ENCODE data around the gene TRMT61A. TPM values are rescaled to one million over a fixed set of nuclear protein-coding genes. Genes with fewer than 3 reads are reported as not detected.

Gene TRMT61A
- total RNA-seq, 6 experiments from 2014 or later, result 12.0 to 14.9 (median 13.4) TPM

DNA sequence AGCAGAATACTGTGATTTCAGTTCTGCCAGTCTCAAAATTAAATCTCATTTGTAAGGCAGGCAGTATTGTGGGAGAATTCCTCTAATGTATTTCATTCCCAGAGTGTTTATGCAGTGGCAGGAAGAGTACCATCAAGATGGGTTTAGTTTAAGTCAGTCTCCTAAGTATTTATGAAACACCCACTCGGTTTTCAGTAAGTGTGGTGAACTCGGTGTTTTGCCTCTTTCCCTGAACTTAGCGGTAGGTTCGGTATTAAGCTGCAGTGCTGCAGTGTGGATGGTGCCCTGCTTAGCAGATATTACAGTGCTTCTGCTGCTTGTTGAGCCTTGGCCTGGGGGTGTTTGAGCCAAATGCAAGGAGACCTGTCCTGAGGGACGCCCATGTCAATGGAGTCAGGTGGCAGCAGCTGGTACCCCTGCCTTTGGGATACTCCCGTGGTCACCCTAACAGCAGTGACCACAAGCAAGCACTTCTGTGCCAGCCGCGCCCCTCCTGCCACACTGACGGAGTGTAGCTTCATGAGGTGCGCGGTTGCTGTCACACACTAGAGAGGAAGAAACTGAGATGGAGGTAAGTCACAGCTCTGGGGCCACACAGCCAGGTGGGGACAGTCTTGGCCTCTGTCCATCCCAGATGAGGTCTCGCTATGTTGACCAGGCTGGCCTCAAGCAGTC, 49.5 kb downstream of the TRMT61A start:
- TF ChIP-seq CTCF (IDR thresholded peaks at IDR 0.05), result no peak
- no peak overlapping the region for H3K27ac Mint-ChIP-seq
- DNase-seq, result no peak
- H3K27me3 Mint-ChIP-seq (ENCODE audit: insufficient read depth), result no peaks in the 10 kb centered on the region; the same call in 1 of the 2 replicates
- H3K4me3 Mint-ChIP-seq, result no peak overlapping the region
- H3K4me1 Mint-ChIP-seq (ENCODE audit: low read depth), result peaks cover 22% of the 10 kb centered on the region
- H3K36me3 Mint-ChIP-seq (ENCODE audit: low read depth), result peaks cover 22% of the 10 kb centered on the region
- no peaks in the 10 kb centered on the region for H3K9me3 Mint-ChIP-seq

- peaks cover 13% of the 10 kb centered on the region for H3K4me1 Mint-ChIP-seq (ENCODE audit: low read depth)
- H3K4me3 Mint-ChIP-seq, result no peak overlapping the region
- H3K27me3 Mint-ChIP-seq (ENCODE audit: insufficient read depth), result no peaks in the 10 kb centered on the region; the same call in 1 of the 2 replicates
- no peak overlapping the region for H3K27ac Mint-ChIP-seq
- TF ChIP-seq CTCF (IDR thresholded peaks at IDR 0.05), result no peak
- no peaks in the 10 kb centered on the region for H3K9me3 Mint-ChIP-seq
- H3K36me3 Mint-ChIP-seq (ENCODE audit: low read depth), result peaks cover 15% of the 10 kb centered on the region
- DNase-seq, result no peak
These were observed 52.2 kb downstream of the TRMT61A start for GRCh38 chr14:103581206-103581605.

- Mint-ChIP-seq H3K27me3 (ENCODE audit: insufficient read depth) (no peaks in the 10 kb centered on the region), H3K36me3 (ENCODE audit: low read depth) (peaks cover 19% of the 10 kb centered on the region), H3K4me3 (no peak overlapping the region), H3K9me3 (no peaks in the 10 kb centered on the region), H3K27ac (no peak overlapping the region), H3K4me1 (ENCODE audit: low read depth) (peaks cover 4% of the 10 kb centered on the region)
- no peak for DNase-seq
- no peak for TF ChIP-seq CTCF (IDR thresholded peaks at IDR 0.05)
These were observed 53.1 kb downstream of the TRMT61A start for GRCh38 chr14:103581954-103582703.

DNA sequence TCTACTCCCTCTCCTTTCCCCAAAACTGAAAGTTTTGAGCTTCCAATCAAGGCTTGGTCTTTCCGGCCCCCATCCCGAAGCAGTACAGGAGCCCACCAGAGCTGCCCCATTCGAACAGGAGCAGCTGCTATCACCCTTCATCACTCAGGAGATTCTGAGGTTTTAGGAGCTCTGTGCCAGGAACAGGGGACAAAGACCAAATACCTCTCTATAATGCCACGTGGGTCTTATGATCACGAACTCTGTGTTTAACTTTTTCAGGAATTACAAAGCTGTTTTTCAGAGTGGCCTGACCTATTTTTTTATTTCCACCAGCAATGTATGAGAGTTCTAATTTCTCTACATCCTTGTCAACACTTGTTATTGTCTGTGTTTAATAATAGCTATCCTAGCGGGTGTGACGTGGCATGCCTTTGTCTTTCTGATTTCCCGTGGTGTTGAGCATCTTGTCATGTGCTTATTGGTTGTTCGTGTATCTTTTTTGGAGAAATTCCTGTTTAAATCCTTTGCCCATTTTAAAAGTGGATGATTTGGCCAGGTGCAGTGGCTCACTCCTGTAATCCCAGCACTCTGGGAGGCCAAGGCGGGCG, 55.4 kb downstream of the TRMT61A start:
- H3K27me3 Mint-ChIP-seq (ENCODE audit: insufficient read depth), result no peaks in the 10 kb centered on the region
- H3K27ac Mint-ChIP-seq, result no peak overlapping the region
- H3K36me3 Mint-ChIP-seq (ENCODE audit: low read depth), result peaks cover 20% of the 10 kb centered on the region
- H3K4me3 Mint-ChIP-seq, result no peak overlapping the region
- H3K4me1 Mint-ChIP-seq (ENCODE audit: low read depth), result no peaks in the 10 kb centered on the region
- no peak for DNase-seq
- no peak for TF ChIP-seq CTCF (IDR thresholded peaks at IDR 0.05)
- H3K9me3 Mint-ChIP-seq, result no peaks in the 10 kb centered on the region

Other genes with a start within 250 kb of the TRMT61A start
- 100 to 1,000 TPM; 181 to 217 (median 203) TPM for gene EIF5, start 195.0 kb upstream of the TRMT61A start, total RNA-seq (2021; fragmentation: NEBNext Ultra II Directional; extraction: Animal tissue kit (Norgen Biotek cat#: 25700))
- 10 to 100 TPM; 57.4 to 71.8 (median 65.7) TPM for gene MARK3, start 143.8 kb upstream of the TRMT61A start, total RNA-seq (2021; fragmentation: NEBNext Ultra II Directional; extraction: Animal tissue kit (Norgen Biotek cat#: 25700))
- 10 to 100 TPM; 16.6 to 31.3 (median 19.4) TPM for gene CKB, start 6.4 kb upstream of the TRMT61A start, total RNA-seq (2021; fragmentation: NEBNext Ultra II Directional; extraction: Animal tissue kit (Norgen Biotek cat#: 25700))
- 10 to 100 TPM; 22.6 to 25.8 (median 23.6) TPM for gene BAG5, start 33.5 kb downstream of the TRMT61A start, total RNA-seq (2021; fragmentation: NEBNext Ultra II Directional; extraction: Animal tissue kit (Norgen Biotek cat#: 25700))
- gene COA8, start 33.8 kb downstream of the TRMT61A start, total RNA-seq (2021; fragmentation: NEBNext Ultra II Directional; extraction: Animal tissue kit (Norgen Biotek cat#: 25700)), result 10 to 100 TPM; 38.7 to 54.8 (median 46.9) TPM
- gene KLC1, start 100.0 kb downstream of the TRMT61A start, total RNA-seq (2021; fragmentation: NEBNext Ultra II Directional; extraction: Animal tissue kit (Norgen Biotek cat#: 25700)), result 100 to 1,000 TPM; 179 to 204 (median 189) TPM
- gene XRCC3, start 186.3 kb downstream of the TRMT61A start, total RNA-seq (2021; fragmentation: NEBNext Ultra II Directional; extraction: Animal tissue kit (Norgen Biotek cat#: 25700)), result 10 to 100 TPM in 5 of 6 experiments, 1 to 10 TPM in 1; 7.3 to 15.7 (median 13.4) TPM
- 10 to 100 TPM; 40.9 to 47.7 (median 42.1) TPM for gene ZFYVE21, start 186.6 kb downstream of the TRMT61A start, total RNA-seq (2021; fragmentation: NEBNext Ultra II Directional; extraction: Animal tissue kit (Norgen Biotek cat#: 25700))

All from HFFc6 (cell line).